GM21529 (cell line): Measurements from ENCODE around the gene ARL8B.

Source experiments
- ATAC-seq: cut with Tn5 transposase; IDR thresholded peaks from one replicate; pipeline ENCODE4 v1.9.1; 2021; ENCODE audit not compliant: unreplicated experiment

Gene ARL8B

DNA sequence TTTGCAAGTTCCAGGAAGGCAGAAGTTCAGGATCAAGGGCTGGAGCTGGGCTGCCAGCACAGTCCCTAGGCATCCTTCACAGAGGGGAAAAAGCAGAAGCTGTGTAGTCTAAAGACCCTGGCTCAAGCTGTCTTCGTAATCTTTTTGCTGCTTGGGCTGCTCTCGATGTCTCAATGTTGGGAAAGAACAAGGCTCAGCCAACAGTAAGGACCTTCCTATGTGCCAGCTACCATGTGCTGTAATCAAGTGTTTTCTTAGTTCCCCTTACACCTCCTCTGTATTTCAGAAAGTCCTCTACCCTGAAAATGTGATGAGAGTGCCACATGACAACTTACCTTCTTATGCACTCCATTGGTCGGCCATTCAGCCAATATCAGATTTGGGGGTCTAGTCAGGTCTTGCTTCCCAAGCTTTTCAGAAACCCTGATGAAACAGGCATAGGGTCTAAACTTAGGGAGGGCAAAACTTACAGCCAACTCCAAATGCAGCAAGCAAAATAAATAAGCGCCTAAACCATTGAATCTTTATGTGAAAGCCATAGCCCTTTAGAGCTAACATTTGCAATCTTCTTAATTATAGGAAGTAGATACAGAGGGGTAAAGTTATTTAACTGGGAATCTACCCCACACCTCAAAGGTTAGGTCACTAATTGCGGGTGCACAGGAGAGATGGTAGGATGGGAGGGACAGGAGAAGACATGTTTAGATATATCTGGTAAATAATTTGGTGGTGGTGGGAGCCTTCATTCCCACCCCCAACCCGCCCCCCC lies 64.2 kb downstream of the ARL8B start:
- peak; percentile 19 for ATAC-seq

DNA sequence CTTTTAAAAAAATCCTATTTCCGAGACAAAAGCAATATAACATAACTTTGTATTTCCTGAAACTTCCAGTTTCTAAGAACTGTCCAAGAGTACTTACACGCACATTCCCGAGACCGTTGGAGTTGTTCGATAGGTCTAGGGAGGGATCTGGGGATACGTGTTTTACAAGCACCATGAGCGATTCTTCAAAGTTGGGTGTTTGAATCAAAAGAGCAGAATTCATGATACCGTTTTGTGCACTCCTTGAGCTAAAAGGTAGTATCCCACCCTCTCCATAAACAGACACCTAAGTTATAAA lies 64.7 kb downstream of the ARL8B start:
- no peak for ATAC-seq

DNA sequence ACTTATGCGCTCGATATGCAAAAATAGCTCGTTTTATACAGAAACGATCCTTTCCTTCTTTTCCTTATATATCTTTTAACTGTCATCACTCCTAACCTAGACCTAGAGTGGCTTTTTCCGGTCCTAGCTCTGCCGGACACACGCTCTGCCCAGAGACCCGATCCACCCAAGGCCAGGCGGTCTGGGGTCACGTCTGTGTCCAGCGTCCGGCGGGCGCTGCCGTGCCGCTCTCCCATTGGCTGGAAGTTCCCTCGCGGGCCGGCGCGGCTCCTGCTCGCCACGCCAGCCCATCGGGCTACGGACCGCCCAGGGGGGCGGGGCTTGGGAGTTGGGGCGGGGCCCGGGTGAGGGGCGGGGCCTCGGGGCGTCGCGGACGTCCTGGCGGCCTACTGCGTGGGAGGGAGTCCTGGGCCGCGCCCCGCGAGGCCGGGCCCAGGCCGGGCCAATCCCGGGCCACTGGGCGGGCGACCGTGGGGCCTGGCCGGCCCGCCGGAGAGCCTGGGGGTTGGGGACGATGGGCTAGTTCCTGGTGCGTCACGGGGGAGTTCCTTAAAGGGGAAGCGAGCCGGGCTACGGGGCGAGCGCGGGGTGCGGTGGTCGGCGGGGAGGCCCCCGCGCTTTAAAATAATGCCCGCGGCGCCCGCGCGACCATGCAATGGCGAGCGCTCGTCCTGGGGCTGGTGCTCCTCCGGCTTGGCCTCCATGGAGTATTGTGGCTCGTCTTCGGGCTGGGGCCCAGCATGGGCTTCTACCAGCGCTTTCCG lies 65.2 kb downstream of the ARL8B start, which contains the start of gene EDEM1:
Gene EDEM1 (plus strand): TSS at position 552 of the 764 bp plus-strand sequence. CDS start 99 bp downstream, at position 651.
- ATAC-seq = peak; percentile 77

DNA sequence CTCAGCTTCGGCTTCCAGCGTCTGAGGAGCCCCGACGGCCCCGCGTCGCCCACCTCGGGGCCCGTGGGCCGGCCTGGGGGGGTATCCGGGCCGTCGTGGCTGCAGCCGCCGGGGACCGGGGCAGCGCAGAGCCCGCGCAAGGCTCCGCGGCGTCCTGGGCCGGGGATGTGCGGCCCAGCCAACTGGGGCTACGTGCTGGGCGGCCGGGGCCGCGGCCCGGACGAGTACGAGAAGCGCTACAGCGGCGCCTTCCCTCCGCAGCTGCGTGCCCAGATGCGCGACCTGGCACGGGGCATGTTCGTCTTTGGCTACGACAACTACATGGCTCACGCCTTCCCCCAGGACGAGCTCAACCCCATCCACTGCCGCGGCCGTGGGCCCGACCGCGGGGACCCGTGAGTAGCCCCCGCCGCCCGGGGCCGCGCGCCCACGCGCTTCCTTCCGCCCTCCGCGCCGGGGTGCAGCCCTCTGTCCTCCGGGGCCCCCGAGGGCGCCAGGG lies 65.9 kb downstream of the ARL8B start:
- peak; percentile 9 for ATAC-seq

DNA sequence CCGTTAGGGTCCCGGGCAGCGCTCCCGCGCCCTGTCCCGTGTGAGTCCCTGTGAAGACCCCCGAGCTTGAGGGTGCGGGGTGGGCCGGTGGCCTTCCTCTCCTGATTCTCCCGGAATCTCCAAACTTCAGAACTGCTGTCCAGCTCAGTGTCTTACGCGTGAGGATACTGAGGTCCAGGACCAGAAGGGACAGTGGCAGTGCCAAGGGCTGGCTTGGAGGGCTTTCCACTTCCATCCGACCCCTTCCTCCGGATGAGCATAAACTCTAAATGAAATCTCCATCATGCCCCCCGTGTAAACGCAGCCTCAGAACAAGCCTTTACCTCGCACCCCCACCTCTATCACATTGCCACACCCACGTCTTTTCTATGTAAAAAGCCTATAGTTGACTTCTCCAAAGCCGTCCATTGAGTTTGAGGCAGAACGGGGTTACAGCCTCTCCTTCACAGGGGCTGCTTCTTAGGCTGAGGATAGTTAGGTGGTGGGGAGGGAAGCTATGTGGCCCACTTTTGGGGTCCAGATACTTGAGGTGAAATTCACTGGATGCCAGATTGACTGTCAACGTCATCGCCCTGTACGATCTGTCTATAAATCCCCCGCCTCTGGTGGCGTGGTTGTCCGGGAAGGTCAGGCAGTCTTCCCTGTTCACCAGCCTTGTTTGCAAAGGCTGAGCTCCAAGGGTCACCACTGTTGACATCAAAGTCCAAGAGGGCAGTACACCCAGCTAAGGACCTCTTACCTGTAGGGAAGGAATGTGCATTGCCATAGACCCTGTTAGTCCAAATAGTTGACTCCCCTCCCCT lies 66.5 kb downstream of the ARL8B start:
- ATAC-seq = no peak

DNA sequence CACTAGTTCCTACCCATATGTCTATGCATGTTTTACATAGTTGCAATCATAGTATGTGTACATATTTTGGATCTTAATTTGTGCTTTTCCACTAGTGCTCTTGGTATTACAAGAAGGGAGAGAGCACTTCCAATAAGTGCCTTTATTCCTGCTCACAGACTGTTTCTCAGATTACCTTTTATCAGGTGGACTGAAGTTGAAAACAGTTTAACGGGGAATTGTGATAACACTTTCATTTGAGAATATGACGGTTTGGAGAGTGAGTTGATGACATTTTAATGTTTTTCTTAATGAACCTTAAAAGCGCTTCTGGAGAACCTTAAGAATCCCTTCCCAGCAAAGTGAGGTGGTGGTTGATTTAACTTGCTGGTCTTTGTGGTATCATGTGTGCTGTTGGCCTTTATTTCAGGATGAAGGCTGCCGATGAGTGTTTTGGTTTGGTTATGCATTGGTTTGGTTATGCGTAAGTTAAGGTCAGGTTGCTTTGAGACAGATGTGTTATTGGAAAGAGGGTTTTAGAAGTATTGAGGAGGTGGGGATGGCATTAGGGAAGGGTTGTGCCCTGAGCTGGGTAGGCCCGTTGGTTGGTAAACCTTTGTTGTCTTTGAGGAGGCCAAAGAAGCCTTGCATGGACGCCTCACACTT lies 68.2 kb downstream of the ARL8B start:
- ATAC-seq = no peak

DNA sequence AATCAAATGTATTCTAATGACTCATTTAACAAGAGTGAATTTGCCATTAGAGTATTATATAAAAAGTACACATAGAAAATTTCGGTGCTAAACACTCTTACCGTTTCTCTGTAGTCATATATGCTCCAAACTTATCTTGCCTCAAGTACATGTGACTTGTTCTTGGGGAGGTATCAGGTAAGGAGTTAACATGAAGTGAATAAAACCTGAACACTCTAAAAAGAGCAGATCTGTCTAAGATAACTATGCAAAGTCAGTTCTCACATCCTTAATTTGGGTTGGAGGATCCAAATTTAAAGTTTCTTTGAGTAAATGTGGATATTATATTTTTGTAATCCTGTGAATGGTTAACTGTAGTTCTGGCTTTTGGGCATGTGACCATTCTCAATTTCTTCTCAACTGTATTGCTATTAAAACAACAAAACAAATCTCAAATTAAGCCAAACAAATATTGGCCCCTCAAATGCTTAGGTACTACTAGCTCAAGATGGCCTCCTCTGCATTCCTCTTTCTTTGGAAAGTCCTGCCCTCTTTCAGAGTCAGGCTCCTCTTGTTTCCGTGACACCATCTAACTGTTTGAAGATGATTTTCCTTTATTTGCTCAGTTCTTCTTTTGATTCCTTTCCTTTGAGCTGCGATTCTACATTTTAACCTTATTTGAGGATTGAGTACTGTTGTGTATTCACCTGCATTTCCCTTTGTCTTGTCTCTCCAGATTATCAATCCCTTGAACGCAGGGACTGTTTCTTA lies 69.6 kb downstream of the ARL8B start:
- ATAC-seq = peak; percentile 9

DNA sequence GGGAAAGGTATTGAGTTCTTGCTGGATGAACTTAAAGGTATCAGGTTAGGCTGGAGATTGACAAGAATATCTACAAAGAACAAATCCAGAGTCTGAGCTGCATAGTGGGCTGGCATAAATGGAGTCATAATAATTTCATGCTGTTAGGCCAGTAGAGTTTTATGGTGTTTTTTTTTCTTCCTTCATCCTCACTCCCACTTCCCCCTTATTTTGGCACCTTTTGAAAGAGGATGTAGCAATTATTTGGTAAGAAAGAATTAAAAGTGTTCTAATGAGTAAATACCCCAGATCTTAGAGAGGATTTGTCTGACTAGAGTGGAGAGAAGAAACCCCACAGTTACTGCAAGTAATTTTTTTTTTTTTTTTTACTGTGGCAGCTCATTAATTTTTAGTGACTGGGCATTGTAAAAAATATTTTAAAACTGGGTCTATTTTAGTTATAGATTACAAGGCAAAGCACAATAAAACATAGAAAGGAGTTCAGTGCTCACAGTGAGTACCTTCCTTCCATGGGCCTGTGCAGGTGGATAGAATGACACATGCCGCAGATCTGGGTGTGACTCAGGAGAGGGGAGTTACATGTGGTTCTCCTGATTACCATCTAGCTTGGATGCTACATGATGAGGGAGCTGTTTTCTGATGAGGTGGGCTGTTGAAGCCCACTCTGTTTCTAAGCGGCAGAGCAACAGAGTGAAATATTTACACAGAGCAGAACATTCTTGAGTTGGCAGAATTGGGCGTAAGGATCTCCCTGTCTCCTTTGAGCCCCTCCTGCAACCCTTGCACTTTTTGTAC lies 70.7 kb downstream of the ARL8B start:
- ATAC-seq = no peak

DNA sequence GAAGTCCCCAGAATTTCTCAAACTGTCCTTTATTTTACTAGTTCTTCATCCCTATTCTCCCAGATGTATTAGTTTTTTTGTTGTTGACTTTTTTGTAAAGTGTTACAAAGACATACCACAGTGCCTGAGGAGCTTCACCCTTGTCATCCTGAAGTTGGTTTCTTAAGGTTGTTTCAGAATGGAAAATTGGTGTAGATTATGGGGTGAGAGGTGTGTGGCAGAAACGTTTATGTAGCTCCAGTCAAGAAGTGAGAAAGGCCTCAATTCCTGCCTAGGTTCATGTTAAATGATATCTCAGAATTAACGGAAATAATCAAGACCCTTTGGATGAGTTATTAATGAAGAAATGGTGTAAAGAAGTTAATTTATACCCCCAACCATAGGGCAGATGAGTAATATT lies 72.2 kb downstream of the ARL8B start:
- ATAC-seq = no peak

DNA sequence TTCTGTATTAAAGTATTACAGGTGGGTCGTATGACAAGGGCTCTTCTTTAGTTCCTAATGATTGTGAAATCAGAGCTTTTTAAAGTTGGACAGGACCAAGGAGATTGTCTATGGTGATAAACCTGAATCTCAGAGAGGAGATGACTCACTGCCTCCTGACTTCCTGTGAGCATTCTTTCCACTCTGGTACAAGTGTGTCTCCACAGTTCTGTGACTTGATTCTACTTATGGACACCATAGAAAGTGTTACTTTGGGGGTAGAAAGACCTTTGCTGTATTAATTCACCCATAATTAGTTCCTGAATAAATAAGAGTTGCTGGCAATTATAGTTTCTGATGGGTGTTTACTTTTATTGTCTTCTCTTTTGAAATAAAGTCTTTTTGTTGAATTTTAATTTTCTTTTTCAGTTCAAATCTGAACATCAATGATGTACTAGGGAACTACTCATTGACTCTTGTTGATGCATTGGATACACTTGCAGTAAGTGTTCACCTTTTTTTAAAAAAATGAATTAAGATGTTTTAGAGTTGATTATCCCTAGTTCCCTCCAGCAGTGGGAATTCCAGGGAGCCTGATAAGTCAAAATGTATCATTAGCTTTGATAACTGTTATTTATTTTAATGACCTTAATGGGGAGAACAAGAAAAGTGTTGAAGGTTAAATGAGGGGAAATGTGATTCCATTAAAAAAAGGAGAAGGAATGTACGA lies 72.9 kb downstream of the ARL8B start:
- ATAC-seq = peak; percentile 40

DNA sequence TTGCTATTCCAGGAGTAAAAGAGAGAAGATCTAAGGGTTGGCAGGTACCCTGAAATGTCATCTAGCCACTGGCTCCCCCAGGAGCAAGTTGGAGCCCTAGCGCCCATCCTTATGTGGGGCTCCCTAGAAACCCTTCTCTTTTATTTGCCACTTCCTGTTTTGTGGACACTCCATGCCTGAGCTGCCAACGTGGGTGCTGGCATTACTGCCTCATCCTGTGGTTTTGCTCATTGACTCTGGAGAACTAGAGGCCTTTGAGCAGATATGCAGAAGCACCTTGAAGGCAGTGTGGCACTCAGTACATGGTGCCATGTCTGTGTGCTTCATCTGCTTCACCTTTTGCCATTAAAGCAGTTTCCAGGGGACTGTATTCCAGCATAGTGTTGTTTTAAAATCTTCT lies 73.5 kb downstream of the ARL8B start:
- ATAC-seq = no peak

DNA sequence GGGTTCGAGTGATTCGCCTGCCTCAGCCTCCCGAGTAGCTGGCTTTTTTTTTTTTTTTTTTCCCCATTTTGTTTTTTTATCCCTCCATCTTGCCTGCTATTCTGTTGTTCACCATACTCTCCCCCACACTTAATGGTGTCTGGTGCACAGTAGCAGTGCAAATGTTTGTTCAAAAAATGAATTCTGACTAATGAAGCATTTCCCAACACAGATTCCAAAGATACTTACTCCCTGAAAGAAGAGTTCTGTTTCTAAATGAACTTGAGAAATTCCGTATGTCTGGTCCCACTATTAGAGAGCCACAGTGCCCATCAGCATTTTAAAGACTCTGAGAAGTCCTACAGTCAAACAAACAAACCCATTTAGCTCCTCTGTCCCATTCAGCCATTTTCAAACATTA lies 74.9 kb downstream of the ARL8B start:
- no peak for ATAC-seq

DNA sequence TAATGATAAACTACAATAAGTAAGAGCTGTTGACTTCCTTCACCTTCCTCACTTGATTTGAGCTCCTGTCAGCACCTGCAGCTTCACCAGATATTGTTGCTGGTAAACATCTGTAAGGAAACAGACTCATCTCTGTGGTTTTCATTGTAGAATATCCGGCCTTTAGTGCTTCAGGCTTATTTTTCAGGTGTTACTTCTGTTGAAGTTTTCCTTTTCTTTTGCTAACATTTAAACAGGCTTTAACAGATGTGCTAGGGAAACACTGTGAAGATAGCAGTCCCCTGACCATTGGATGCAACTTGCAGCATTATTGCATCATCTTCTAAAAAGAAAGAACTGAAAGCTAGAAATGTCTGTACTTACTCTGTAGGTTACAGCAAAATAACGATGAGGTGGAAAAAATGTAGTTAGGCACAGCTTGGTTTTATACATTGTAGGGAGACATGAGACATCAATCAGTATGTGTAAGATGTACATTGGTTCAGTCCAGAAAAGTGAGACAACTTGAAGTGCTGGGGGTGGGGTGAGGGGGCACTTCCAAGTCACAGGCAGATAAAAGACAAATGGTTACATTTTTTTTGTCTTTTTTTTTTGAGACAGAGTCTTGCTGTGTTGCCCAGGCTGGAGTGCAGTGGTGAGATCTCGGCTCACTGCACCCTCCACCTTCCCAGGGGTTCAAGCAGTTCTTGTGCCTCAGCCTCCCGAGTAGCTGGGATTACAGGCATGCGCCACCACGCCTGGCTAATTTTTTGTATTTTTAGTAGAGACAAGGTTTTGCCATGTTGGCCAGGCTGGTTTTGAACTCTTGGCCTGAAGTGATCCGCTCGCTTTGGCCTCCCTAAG lies 75.6 kb downstream of the ARL8B start:
- ATAC-seq = peak; percentile 71

DNA sequence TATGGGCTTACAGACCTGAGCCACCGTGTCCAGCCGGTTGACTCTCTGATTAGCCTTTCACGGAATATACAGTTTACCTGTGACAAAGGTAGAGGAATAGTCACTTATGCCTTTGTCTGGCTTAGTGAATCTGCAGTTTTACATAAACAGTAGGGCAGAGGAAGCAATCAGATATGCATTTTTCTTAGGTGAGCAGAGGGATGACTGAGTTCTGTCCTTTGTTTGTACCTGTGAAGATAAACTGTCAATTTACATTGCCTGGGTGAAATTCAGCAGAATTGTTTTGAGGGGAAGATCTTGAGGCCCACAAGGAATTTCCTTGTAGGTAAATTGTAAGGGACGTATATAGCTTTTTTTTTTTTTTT lies 76.2 kb downstream of the ARL8B start:
- ATAC-seq = no peak

DNA sequence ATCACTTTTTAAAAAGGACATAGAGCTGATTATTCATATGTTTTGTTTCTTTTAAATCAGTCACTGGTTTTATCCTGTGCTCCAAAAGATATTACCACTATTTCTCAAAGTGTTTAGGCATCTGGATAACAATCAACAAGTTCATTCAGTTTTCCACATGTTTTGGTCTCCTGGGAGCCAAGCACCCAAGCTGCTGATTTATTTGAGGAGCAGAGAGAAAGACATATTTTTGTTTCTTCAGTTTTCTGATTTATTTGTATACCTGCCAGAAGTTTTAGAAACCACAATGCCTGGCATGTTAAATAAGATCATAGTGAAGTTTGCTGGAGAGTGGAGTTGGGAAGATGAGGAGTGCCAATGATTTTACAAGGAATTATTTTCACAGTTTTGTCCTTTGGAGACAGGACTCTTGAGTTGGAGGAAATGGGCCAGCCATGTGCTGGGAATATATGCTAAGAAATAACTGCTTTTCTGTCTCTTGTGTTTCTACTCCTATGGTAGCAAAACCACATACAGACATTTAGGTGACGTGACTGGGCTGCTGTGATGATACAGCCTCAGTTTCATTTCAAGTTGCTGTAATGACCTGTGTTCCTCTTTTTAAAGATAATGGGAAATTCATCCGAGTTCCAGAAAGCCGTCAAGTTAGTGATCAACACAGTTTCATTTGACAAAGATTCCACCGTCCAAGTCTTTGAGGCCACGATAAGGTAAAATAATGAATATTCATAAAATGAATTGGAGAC lies 77.1 kb downstream of the ARL8B start:
- peak; percentile 35 for ATAC-seq

DNA sequence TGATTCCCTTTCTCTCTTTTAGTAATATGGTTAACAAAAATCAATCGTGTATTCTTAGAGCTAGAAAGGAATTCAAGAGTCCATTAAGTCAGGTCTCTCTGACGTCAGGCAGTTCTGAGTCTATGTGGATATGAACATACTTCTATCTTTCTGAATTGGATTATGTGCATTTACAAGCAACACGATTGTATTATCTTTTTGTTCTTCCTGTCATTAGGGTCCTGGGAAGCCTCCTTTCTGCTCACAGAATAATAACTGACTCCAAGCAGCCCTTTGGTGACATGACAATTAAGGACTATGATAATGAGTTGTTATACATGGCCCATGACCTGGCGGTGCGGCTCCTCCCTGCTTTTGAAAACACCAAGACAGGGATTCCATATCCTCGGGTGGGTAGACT lies 79.4 kb downstream of the ARL8B start:
- no peak for ATAC-seq

DNA sequence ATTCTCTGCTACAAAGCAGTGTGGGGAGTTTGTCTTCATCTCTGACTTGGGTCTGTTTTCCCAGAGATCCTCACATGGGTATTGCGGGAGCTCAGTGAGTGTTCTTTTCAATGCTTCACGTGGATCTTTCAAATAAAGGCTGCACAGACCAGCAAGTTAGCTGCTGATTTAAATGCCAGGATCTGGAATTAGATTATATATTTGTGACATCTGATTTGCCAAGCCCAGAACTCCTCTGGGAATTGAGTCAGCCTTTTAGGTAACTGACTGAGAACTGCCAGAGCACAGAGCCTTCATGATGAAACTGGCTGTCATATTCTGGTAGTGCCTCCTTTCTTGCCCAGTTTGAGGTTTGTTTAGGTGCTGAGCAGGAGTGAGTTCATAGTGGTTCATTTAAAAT lies 80.1 kb downstream of the ARL8B start:
- ATAC-seq = no peak
